Cardiac fibroblast (primary cell): ENCODE data around the gene MAPK14.
"Not testable (repeated sequence)": the region's sequence is repeated elsewhere in the genome, so short reads cannot be mapped to it uniquely, and the experiment has no call there.

Experiments
- DNase-seq, 2 donors: peaks; one replicate each; pipeline versions ENCODE4 v3.0.0 to v3.0.0-alpha.2; 2010; ENCODE audit warnings: low read depth in 2 of 2
- H3K4me3 ChIP-seq, 2 donors: replicated peaks in 1 of 2; 1 replicate in 1 of 2; 2 replicates in 1 of 2; pipeline ENCODE4 v1.5.1; 2011; ENCODE audit warnings: low read depth in 2 of 2, low read length in 2 of 2, mild to moderate bottlenecking in 2 of 2, moderate library complexity in 1 of 2
- TF ChIP-seq, protein P1 (sequence below): IDR thresholded peaks from one replicate; pipeline ENCODE4 v1.5.1; 2011; ENCODE audit warnings: low read depth, mild to moderate bottlenecking, low read length, inconsistent platforms

Gene MAPK14

DNA sequence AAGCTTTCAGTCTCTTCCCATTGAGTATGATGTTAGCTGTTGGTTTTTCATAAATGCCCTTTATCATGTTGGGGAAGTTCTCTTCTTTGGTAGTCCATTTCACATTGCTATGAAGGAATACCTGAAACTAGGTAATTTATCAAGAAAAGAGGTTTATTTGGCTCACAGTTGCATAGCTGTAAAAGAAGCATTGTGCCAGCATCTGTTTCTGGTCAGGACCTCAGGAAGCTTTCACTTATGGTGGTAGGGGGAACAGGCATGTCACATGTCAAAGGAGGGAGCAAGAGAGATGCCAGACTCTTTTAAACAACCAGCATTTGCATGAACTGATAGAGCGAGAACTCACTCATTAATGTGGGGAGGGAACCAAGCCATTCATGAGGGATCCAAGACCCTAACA lies 54.7 kb downstream of the MAPK14 start:
- no peak for DNase-seq
- TF ChIP-seq, protein P1, sequence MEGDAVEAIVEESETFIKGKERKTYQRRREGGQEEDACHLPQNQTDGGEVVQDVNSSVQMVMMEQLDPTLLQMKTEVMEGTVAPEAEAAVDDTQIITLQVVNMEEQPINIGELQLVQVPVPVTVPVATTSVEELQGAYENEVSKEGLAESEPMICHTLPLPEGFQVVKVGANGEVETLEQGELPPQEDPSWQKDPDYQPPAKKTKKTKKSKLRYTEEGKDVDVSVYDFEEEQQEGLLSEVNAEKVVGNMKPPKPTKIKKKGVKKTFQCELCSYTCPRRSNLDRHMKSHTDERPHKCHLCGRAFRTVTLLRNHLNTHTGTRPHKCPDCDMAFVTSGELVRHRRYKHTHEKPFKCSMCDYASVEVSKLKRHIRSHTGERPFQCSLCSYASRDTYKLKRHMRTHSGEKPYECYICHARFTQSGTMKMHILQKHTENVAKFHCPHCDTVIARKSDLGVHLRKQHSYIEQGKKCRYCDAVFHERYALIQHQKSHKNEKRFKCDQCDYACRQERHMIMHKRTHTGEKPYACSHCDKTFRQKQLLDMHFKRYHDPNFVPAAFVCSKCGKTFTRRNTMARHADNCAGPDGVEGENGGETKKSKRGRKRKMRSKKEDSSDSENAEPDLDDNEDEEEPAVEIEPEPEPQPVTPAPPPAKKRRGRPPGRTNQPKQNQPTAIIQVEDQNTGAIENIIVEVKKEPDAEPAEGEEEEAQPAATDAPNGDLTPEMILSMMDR, result no peak
- H3K4me3 ChIP-seq, result no peak overlapping the region

- H3K4me3 ChIP-seq, result no peak overlapping the region
- TF ChIP-seq, protein P1, result no peak
- DNase-seq, result no peak
Measured at GRCh38 chr6:36083446-36083845, 55.8 kb downstream of the MAPK14 start.

DNA sequence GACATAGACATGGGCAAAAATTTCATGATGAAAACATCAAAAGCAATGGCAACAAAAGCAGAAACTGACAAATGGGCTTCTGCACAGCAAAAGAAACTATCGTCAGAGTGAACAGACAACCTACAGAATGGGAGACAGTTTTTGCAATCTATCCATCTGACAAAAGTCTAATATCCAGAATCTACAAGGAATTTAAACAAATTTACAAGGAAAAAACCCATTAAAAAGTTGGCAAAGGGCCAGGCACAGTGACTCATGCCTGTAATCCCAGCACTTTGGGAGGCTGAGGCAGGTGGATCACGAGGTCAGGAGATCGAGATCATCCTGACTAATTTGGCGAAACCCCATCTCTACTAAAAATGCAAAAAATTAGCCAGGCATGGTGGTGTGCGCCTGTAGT lies 60.6 kb downstream of the MAPK14 start:
- peak in 1 of 2 donors; percentile 12 for DNase-seq
- not testable (repeated sequence) for H3K4me3 ChIP-seq

- TF ChIP-seq, protein P1, result no peak
- no peak for DNase-seq
- no peak overlapping the region for H3K4me3 ChIP-seq
Measured at GRCh38 chr6:36089048-36089447, 61.4 kb downstream of the MAPK14 start.

GRCh38 chr6:36094238-36094637 lies 66.6 kb downstream of the MAPK14 start:
- TF ChIP-seq, protein P1, result no peak
- no peak overlapping the region for H3K4me3 ChIP-seq
- DNase-seq, result no peak

DNA sequence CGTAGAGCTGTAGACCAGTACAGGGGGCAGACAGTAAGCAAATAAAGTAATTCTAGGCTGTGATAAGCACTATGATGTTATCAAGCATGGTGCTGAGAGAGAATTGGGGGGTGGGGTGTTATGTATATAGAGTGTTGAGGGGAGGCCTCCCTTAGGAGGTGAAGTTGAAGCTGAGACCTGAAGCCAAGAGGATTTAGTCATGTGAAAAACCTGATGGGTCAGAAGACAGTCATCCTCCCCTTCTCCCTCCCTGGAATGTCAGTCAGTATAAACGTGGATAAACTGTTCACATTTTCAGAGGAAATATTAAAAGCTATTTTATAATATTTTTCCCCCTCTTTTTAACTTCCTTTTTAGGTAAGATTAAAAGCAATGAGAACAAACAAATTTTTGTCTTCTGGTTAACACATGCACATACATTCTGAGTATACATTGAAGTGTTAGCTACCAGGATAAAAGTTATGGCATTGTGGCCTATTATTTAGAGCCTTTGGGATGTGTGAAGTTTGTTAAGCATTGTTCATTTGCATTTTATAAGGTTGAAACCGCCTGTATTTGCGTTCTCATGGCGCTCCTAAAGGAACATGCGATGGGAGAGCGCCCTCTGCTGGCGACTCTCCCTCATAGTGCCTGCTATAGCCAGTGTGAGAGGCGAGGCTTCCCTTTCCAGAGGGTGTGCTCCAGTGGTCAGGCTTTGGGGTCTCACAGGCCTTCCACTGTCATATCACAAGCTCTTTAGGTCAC lies 67.3 kb downstream of the MAPK14 start:
- DNase-seq, result peak; percentile 81 to 84
- no peak overlapping the region for H3K4me3 ChIP-seq
- TF ChIP-seq, protein P1, result peak; percentile 95

DNA sequence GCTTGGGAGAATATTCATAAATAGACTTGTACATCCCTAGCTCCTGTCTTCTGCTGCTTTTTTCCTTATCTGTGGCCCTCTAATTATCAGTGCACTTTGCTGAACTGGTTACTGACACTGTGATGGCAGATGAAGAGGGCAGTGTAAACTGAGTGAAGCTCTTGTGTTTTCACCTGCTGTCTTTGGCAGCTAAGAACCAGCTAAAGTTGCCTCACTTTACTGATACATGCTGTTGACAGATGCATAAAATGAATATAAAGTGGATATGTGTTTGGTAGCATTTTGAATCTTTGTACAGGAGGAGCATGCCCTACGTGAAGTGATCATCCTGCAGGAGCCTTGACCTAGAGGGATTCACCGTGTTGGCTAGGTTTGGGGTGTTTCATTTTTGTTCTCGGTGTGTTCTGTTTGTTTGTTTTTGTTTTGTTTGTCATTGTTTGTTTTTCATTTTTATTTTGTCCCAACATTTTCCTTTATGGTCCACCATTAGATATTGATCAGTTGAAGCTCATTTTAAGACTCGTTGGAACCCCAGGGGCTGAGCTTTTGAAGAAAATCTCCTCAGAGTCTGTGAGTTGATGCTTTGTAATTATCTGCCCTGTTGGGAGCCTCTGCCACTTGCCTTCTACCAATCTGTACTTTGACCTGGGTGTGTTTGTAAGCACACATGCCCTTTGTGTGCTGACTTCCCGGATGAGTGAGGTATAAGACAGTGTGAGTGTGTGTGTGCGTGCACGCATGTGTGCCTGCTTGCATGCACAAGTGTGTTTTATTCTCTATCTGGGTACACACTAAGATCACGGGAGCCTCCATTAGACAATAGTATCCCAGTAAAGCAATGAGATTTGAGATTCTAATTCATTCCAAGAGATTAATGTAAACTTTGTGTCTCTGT lies 68.1 kb downstream of the MAPK14 start:
- no peak for DNase-seq
- TF ChIP-seq, protein P1, result no peak

More for the DNA sequence above, 68.1 kb downstream of the MAPK14 start:
- no peak overlapping the region for H3K4me3 ChIP-seq
